ENCODE results near the gene AAK1. TPM values are rescaled to one million over a fixed set of nuclear protein-coding genes. Genes with fewer than 3 reads are reported as not detected.

The AAK1 gene
- total RNA-seq, 2 donors from 2014 or later, result 59.5 to 61.5 TPM

GRCh38 chr2:69489793-69490192, 153.7 kb downstream of the AAK1 start:
- DNase-seq (no peak), ATAC-seq (no peak)

GRCh38 chr2:69483696-69484095, 159.8 kb downstream of the AAK1 start:
- DNase-seq (no peak), ATAC-seq (peak; percentile 83)
- intact Hi-C loops (cut with DNase I, micrococcal nuclease), result no loop called here

More at GRCh38 chr2:69489793-69490192, 153.7 kb downstream of the AAK1 start:
- intact Hi-C loops (cut with DNase I, micrococcal nuclease), result no loop called here

- DNase-seq, result no peak
- intact Hi-C loops (cut with DNase I, micrococcal nuclease), result no loop called here
- ATAC-seq, result peak; percentile 73
Observed at GRCh38 chr2:69483024-69483423, 160.5 kb downstream of the AAK1 start.

- no peak for ATAC-seq
- no peak for DNase-seq
- intact Hi-C loops (cut with DNase I, micrococcal nuclease), result no loop called here
Observed at GRCh38 chr2:69482471-69482870, 161.1 kb downstream of the AAK1 start.

GRCh38 chr2:69481421-69481820, 162.1 kb downstream of the AAK1 start:
- intact Hi-C loops (cut with DNase I, micrococcal nuclease), result no loop called here
- ATAC-seq, result no peak
- DNase-seq, result no peak

- intact Hi-C loops (cut with DNase I, micrococcal nuclease), result no loop called here
- ATAC-seq (no peak), DNase-seq (no peak)
Observed at GRCh38 chr2:69477627-69478026, 165.9 kb downstream of the AAK1 start.

- intact Hi-C loops (cut with DNase I, micrococcal nuclease), result no loop called here
- ATAC-seq (no peak), DNase-seq (no peak)
Observed at GRCh38 chr2:69474688-69475087, 168.9 kb downstream of the AAK1 start.

- intact Hi-C loops (cut with DNase I, micrococcal nuclease), result no loop called here
- DNase-seq (no peak), ATAC-seq (peak; percentile 50)
Observed at GRCh38 chr2:69471793-69472192, 171.7 kb downstream of the AAK1 start.

GRCh38 chr2:69470911-69471310, 172.6 kb downstream of the AAK1 start:
- no peak for DNase-seq
- peak; percentile 22 for ATAC-seq
- intact Hi-C loops (cut with DNase I, micrococcal nuclease), result no loop called here

- no peak for DNase-seq
- intact Hi-C loops (cut with DNase I, micrococcal nuclease), result no loop called here
- ATAC-seq, result no peak
Observed at GRCh38 chr2:69469784-69470183, 173.8 kb downstream of the AAK1 start.

GRCh38 chr2:69469375-69469774, 174.2 kb downstream of the AAK1 start:
- no peak for DNase-seq
- intact Hi-C loops (cut with DNase I, micrococcal nuclease), result no loop called here
- no peak for ATAC-seq

- intact Hi-C loops (cut with DNase I, micrococcal nuclease), result no loop called here
Observed at GRCh38 chr2:69466728-69467127, 176.8 kb downstream of the AAK1 start.

GRCh38 chr2:69465513-69466456, 177.8 kb downstream of the AAK1 start:
- ATAC-seq (no peak), DNase-seq (peak in 1 of 2 donors; percentile 35)
- intact Hi-C loops (cut with DNase I, micrococcal nuclease), result no loop called here

More at GRCh38 chr2:69466728-69467127, 176.8 kb downstream of the AAK1 start:
- ATAC-seq (no peak), DNase-seq (no peak)

GRCh38 chr2:69464575-69464974, 179.0 kb downstream of the AAK1 start:
- DNase-seq (no peak), ATAC-seq (no peak)
- intact Hi-C loops (cut with DNase I, micrococcal nuclease), result no loop called here

GRCh38 chr2:69462780-69463179, 180.8 kb downstream of the AAK1 start:
- intact Hi-C loops (cut with DNase I, micrococcal nuclease), result no loop called here
- DNase-seq (no peak), ATAC-seq (no peak)

- no peak for ATAC-seq
- intact Hi-C loops (cut with DNase I, micrococcal nuclease), result no loop called here
- DNase-seq, result no peak
Observed at GRCh38 chr2:69461404-69461803, 182.1 kb downstream of the AAK1 start.

- DNase-seq, result no peak
- intact Hi-C loops (cut with DNase I, micrococcal nuclease), result no loop called here
- ATAC-seq, result no peak
Observed at GRCh38 chr2:69459936-69460335, 183.6 kb downstream of the AAK1 start.

GRCh38 chr2:69456950-69457445, 186.5 kb downstream of the AAK1 start:
- ATAC-seq (no peak), DNase-seq (no peak)
- intact Hi-C loops (cut with DNase I, micrococcal nuclease), result no loop called here

GRCh38 chr2:69456154-69456553, 187.4 kb downstream of the AAK1 start:
- no peak for DNase-seq
- intact Hi-C loops (cut with DNase I, micrococcal nuclease), result no loop called here
- ATAC-seq, result no peak

GRCh38 chr2:69454976-69455375, 188.6 kb downstream of the AAK1 start:
- DNase-seq, result no peak
- intact Hi-C loops (cut with DNase I, micrococcal nuclease), result no loop called here
- peak; percentile 80 for ATAC-seq

Measured in left colon (tissue), 2 donors.